WTC11 (cell line): ENCODE results near the gene UBP1. TPM values are rescaled to one million over a fixed set of nuclear protein-coding genes. Genes with fewer than 3 reads are reported as not detected.

Source experiments
- ATAC-seq: fragments of 200-7000 bp; cut with Tn5 transposase; 2 replicates; pipeline ENCODE4 v1.10.0; 2021; ENCODE audit warnings: mild to moderate bottlenecking, moderate library complexity
- CTCF ChIA-PET: fragments of 300-600 bp; sonication (Branson Sonifier 250); formaldehyde crosslinking; loops from one replicate; lab custom pipeline; 2021; ENCODE audit warnings: antibody characterized with exemption; lab: Charles Lee
- POLR2A ChIA-PET: fragments of 350-600 bp; sonication (Branson Sonifier 250); formaldehyde crosslinking; loops from one replicate; lab custom pipeline; 2021; ENCODE audit warnings: antibody characterized with exemption; lab: Charles Lee
- DNase-seq: peaks from one replicate; pipeline ENCODE4 v3.0.0; 2021; ENCODE audit warnings: low spot score
- H3K27ac Mint-ChIP-seq: 2 replicates; pipeline ENCODE4 v1.8.0; 2021; ENCODE audit warnings: mixed read lengths
- H3K27me3 Mint-ChIP-seq: 2 replicates; pipeline ENCODE4 v1.8.0; 2021; ENCODE audit warnings: low read depth, mild to moderate bottlenecking, moderate library complexity, mixed read lengths
- H3K36me3 Mint-ChIP-seq: 2 replicates; pipeline ENCODE4 v1.8.0; 2021; ENCODE audit warnings: mixed read lengths
- H3K4me1 Mint-ChIP-seq: 2 replicates; pipeline ENCODE4 v1.8.0; 2022; ENCODE audit warnings: mixed read lengths
- H3K4me3 Mint-ChIP-seq: 2 replicates; pipeline ENCODE4 v1.8.0; 2021; ENCODE audit warnings: mild to moderate bottlenecking, moderate library complexity, mixed read lengths
- H3K9me3 Mint-ChIP-seq: 2 replicates; pipeline ENCODE4 v1.8.0; 2021; ENCODE audit warnings: mixed read lengths
- ETV6 ChIP-seq: sonication (generic); formaldehyde crosslinking; IDR thresholded peaks from 2 replicates; pipeline ENCODE4 v1.8.1; 2022; ENCODE audit warnings: mild to moderate bottlenecking, missing genetic modification reagents
- GTF2I ChIP-seq: fragments of 250-450 bp; sonication (Bioruptor Pico); conservative IDR thresholded peaks from 2 replicates; pipeline ENCODE4 v1.4.0; 2021; ENCODE audit warnings: mild to moderate bottlenecking
- HMGA2 ChIP-seq: fragments of 250-450 bp; sonication (Bioruptor Pico); IDR thresholded peaks from 2 replicates; pipeline ENCODE4 v1.4.0; 2021; ENCODE audit warnings: mild to moderate bottlenecking, moderate library complexity
- MXD4 ChIP-seq: fragments of 250-450 bp; sonication (Bioruptor Pico); IDR thresholded peaks from 2 replicates; pipeline ENCODE4 v1.8.0; 2021; ENCODE audit warnings: mild to moderate bottlenecking, moderate library complexity, borderline replicate concordance
- NFE2L1 ChIP-seq: sonication (generic); formaldehyde crosslinking; IDR thresholded peaks from 2 replicates; pipeline ENCODE4 v1.8.1; 2023; ENCODE audit warnings: missing genetic modification reagents
- SMAD3 ChIP-seq: sonication (generic); formaldehyde crosslinking; IDR thresholded peaks from 2 replicates; pipeline ENCODE4 v1.8.0; 2022; ENCODE audit warnings: missing genetic modification reagents, mild to moderate bottlenecking, borderline replicate concordance
- TCF7 ChIP-seq: sonication (generic); formaldehyde crosslinking; IDR thresholded peaks from 2 replicates; pipeline ENCODE4 v1.8.0; 2022; ENCODE audit warnings: mild to moderate bottlenecking, low read depth, missing genetic modification reagents, moderate library complexity
- TEAD4 ChIP-seq: sonication (generic); formaldehyde crosslinking; IDR thresholded peaks from 2 replicates; pipeline ENCODE4 v1.8.0; 2022; ENCODE audit warnings: mild to moderate bottlenecking, missing genetic modification reagents
- ZNF138 ChIP-seq: sonication (generic); formaldehyde crosslinking; conservative IDR thresholded peaks from 2 replicates; pipeline ENCODE4 v1.8.1; 2022; ENCODE audit warnings: mild to moderate bottlenecking, moderate library complexity, missing genetic modification reagents
- ZNF232 ChIP-seq: sonication (generic); formaldehyde crosslinking; IDR thresholded peaks from 2 replicates; pipeline ENCODE4 v1.8.0; 2022; ENCODE audit warnings: mild to moderate bottlenecking, missing genetic modification reagents
- total RNA-seq: library from RNA; stranded (reverse); gene quantifications from 3 replicates; pipeline ENCODE4 v1.2.3, GENCODE V29; 2021
- TF ChIP-seq, protein P1 (sequence below): sonication (generic); formaldehyde crosslinking; IDR thresholded peaks from 2 replicates; pipeline ENCODE4 v1.8.0; 2022; ENCODE audit warnings: mild to moderate bottlenecking, missing genetic modification reagents
- TF ChIP-seq, protein P2 (sequence below): sonication (generic); formaldehyde crosslinking; IDR thresholded peaks from 2 replicates; pipeline ENCODE4 v1.8.1; 2022; ENCODE audit warnings: missing genetic modification reagents, borderline replicate concordance
- TF ChIP-seq, protein P3 (sequence below): sonication (generic); formaldehyde crosslinking; IDR thresholded peaks from 2 replicates; pipeline ENCODE4 v1.8.1; 2022; ENCODE audit warnings: low read depth, missing genetic modification reagents, borderline replicate concordance
- TF ChIP-seq, protein P4 (sequence below): sonication (generic); formaldehyde crosslinking; IDR thresholded peaks from 2 replicates; pipeline ENCODE4 v1.8.0; 2023; ENCODE audit warnings: missing genetic modification reagents
- TF ChIP-seq, protein P5 (sequence below): sonication (generic); formaldehyde crosslinking; IDR thresholded peaks from 2 replicates; pipeline ENCODE4 v1.8.1; 2022; ENCODE audit warnings: low read depth, mild to moderate bottlenecking, moderate library complexity, missing genetic modification reagents, borderline replicate concordance
- TF ChIP-seq, protein P6 (sequence below): sonication (generic); formaldehyde crosslinking; IDR thresholded peaks from 2 replicates; pipeline ENCODE4 v1.8.1; 2022; ENCODE audit warnings: mild to moderate bottlenecking, moderate library complexity, missing genetic modification reagents

UBP1 gene
- total RNA-seq, 1 experiment from 2014 or later: 72.6 TPM

DNA sequence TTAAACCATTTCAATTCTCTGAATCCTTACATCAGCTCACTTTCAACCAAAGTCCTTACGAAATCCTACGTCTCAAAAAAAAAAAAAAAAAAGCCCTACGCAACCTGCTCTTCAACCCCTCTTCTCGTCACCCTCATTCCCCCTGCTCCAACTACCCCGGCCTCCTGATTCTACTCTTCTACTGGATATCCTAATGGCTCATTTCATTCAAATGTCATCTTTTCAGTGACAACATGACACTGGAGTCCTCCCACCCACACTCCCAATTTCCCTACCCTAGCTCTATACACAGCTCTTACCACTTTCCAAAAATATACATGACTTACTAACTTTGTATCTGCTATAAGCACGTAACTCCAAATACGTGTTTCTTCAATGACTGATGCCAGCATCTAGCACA is 11.5 kb downstream of the UBP1 start:
- Mint-ChIP-seq H3K27me3 (no peaks in the 10 kb centered on the region), H3K27ac (0 out of 2 replicates have a peak overlapping the region, but pooled peaks have one; percentile 2), H3K4me3 (no peak overlapping the region; the same call in 1 of the 2 replicates), H3K36me3 (peaks cover 15% of the 10 kb centered on the region), H3K4me1 (peaks cover 79% of the 10 kb centered on the region), H3K9me3 (no peaks in the 10 kb centered on the region)
- ATAC-seq (no peak), DNase-seq (no peak)
- TF ChIP-seq, protein P1, sequence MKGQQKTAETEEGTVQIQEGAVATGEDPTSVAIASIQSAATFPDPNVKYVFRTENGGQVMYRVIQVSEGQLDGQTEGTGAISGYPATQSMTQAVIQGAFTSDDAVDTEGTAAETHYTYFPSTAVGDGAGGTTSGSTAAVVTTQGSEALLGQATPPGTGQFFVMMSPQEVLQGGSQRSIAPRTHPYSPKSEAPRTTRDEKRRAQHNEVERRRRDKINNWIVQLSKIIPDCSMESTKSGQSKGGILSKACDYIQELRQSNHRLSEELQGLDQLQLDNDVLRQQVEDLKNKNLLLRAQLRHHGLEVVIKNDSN (CRISPR knock-in tag): no peak
- TF ChIP-seq SMAD3 (CRISPR knock-in tag) (no peak), TEAD4 (no peak)
- POLR2A ChIA-PET: interaction anchor here (0.7 to 1.3 kb wide), 2 partner anchors 12 to 149 kb away, joined by 3 to 5 read pairs; no protein-coding TSS in a partner anchor
- CTCF ChIA-PET: interaction anchor here (0.6 to 1.9 kb wide), 3 partner anchors 12 to 370 kb away, joined by 4 to 8 read pairs (median 5); partner anchors contain the start of gene PDCD6IP

DNA sequence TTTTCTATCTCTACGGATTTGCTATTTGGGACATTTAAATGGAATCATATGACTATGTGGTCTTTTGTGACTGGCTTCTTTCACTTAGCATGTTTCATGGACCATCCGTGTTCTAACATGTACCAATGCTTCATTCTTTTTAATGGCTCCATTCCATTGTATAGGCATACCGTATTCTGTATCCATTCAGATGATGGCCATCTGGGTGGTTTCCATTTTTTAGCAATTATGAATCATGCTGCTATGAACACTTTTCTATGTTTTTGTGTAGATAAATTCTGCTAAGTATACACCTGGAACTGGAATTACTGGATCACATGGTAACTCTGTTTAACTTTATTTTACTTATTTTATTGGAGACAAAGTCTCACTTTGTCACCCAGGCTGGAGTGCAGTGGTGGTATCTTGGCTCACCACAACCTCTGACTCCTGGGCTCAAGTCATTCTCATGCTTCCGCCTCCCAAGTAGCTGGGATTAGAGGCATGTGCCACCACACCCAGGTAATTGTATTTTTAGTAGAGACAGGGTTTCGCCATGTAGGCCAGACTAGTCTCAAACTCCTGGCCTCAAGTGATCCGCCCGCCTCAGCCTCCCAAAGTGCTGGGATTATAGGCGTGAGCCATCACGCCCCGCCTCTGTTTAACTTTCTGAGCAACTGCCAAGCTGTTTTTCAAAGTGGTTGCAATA is 13.4 kb downstream of the UBP1 start:
- Mint-ChIP-seq H3K27me3 (no peaks in the 10 kb centered on the region), H3K4me1 (peaks cover 70% of the 10 kb centered on the region), H3K27ac (peak overlapping the region; percentile 77; the same call in 1 of the 2 replicates), H3K4me3 (peak overlapping the region; percentile 49), H3K9me3 (no peaks in the 10 kb centered on the region), H3K36me3 (peaks cover 27% of the 10 kb centered on the region)
- ATAC-seq (peak; percentile 4; the same call in 1 of the 2 replicates), DNase-seq (no peak)
- CTCF ChIA-PET: interaction anchor here (1.0 to 1.9 kb wide), 3 partner anchors 54 to 360 kb away, joined by 4 to 8 read pairs (median 8); no protein-coding TSS in a partner anchor
- POLR2A ChIA-PET: interaction anchor here (0.7 to 1.7 kb wide), 3 partner anchors 11 to 224 kb away, joined by 4 to 7 read pairs (median 6); no protein-coding TSS in a partner anchor
- TF ChIP-seq TCF7 (no peak), ZNF138 (CRISPR knock-in tag) (no peak), HMGA2 (CRISPR knock-in tag) (no peak), GTF2I (CRISPR knock-in tag) (no peak), MXD4 (CRISPR knock-in tag) (no peak), ETV6 (CRISPR knock-in tag) (no peak), ZNF232 (CRISPR knock-in tag) (no peak), NFE2L1 (CRISPR knock-in tag) (no peak)
- TF ChIP-seq, protein P2, sequence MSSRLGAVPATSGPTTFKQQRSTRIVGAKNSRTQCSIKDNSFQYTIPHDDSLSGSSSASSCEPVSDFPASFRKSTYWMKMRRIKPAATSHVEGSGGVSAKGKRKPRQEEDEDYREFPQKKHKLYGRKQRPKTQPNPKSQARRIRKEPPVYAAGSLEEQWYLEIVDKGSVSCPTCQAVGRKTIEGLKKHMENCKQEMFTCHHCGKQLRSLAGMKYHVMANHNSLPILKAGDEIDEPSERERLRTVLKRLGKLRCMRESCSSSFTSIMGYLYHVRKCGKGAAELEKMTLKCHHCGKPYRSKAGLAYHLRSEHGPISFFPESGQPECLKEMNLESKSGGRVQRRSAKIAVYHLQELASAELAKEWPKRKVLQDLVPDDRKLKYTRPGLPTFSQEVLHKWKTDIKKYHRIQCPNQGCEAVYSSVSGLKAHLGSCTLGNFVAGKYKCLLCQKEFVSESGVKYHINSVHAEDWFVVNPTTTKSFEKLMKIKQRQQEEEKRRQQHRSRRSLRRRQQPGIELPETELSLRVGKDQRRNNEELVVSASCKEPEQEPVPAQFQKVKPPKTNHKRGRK: no peak
- TF ChIP-seq, protein P3, sequence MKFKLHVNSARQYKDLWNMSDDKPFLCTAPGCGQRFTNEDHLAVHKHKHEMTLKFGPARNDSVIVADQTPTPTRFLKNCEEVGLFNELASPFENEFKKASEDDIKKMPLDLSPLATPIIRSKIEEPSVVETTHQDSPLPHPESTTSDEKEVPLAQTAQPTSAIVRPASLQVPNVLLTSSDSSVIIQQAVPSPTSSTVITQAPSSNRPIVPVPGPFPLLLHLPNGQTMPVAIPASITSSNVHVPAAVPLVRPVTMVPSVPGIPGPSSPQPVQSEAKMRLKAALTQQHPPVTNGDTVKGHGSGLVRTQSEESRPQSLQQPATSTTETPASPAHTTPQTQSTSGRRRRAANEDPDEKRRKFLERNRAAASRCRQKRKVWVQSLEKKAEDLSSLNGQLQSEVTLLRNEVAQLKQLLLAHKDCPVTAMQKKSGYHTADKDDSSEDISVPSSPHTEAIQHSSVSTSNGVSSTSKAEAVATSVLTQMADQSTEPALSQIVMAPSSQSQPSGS (CRISPR knock-in tag): no peak
- TF ChIP-seq, protein P4, sequence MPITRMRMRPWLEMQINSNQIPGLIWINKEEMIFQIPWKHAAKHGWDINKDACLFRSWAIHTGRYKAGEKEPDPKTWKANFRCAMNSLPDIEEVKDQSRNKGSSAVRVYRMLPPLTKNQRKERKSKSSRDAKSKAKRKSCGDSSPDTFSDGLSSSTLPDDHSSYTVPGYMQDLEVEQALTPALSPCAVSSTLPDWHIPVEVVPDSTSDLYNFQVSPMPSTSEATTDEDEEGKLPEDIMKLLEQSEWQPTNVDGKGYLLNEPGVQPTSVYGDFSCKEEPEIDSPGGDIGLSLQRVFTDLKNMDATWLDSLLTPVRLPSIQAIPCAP (CRISPR knock-in tag): no peak
- TF ChIP-seq, protein P5, sequence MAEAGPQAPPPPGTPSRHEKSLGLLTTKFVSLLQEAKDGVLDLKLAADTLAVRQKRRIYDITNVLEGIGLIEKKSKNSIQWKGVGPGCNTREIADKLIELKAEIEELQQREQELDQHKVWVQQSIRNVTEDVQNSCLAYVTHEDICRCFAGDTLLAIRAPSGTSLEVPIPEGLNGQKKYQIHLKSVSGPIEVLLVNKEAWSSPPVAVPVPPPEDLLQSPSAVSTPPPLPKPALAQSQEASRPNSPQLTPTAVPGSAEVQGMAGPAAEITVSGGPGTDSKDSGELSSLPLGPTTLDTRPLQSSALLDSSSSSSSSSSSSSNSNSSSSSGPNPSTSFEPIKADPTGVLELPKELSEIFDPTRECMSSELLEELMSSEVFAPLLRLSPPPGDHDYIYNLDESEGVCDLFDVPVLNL (CRISPR knock-in tag): no peak
- TF ChIP-seq, protein P6, sequence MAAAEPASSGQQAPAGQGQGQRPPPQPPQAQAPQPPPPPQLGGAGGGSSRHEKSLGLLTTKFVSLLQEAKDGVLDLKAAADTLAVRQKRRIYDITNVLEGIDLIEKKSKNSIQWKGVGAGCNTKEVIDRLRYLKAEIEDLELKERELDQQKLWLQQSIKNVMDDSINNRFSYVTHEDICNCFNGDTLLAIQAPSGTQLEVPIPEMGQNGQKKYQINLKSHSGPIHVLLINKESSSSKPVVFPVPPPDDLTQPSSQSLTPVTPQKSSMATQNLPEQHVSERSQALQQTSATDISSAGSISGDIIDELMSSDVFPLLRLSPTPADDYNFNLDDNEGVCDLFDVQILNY (CRISPR knock-in tag): no peak
